Jurkat, Clone E6-1 (cell line): ENCODE results near the gene ATP6V0E1. TPM values are rescaled to one million over a fixed set of nuclear protein-coding genes. Genes with fewer than 3 reads are reported as not detected.

ENCODE experiments used
- DNase-seq: peaks from one replicate; pipeline ENCODE4 v3.0.0-alpha.2; 2011; ENCODE audit warnings: low read depth, low spot score
- H3K4me3 ChIP-seq: 2 replicates; pipeline ENCODE4 v1.5.1; 2011; ENCODE audit warnings: mild to moderate bottlenecking, low read length, control low read depth, moderate library complexity
- polyA plus RNA-seq: library from polyadenylated mRNA; unstranded; fragments of >200 nt; gene quantifications from one replicate; pipeline ENCODE4 v1.2.1, GENCODE V29; 2012; ENCODE audit warnings: missing spikeins; ENCODE audit not compliant: insufficient read length, insufficient read depth

The ATP6V0E1 gene
- 160 TPM for polyA plus RNA-seq

- H3K4me3 ChIP-seq, result peak within 1 kb of the TSS; percentile 95
These were observed at the start of gene ATP6V0E1 for GRCh38 chr5:172983542-172984243. Gene ATP6V0E1 (plus strand): TSS chr5:172983771. CDS start chr5:172983861, 90 bp downstream.

DNA sequence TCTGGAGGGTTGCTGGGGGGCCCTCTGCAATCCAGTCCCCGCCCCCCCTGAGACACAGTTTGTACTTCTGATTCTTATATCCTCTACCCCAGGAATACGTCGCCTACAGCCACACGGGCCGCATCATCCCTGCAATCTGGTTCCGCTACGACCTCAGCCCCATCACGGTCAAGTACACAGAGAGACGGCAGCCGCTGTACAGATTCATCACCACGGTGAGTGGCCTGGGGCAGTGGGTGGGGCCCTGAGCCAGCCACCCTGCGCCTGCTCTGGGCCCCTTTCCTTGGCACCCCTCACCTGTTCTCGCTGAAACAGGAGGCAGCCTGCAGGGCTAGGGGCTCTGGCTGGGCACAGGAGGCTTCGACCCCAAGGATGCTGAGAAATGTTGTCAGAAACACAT lies 48.5 kb upstream of the ATP6V0E1 start:
- DNase-seq, result no peak
- H3K4me3 ChIP-seq, result no peak overlapping the region

More at GRCh38 chr5:172983542-172984243, at the start of gene ATP6V0E1:
- peak; percentile 80 for DNase-seq

DNA sequence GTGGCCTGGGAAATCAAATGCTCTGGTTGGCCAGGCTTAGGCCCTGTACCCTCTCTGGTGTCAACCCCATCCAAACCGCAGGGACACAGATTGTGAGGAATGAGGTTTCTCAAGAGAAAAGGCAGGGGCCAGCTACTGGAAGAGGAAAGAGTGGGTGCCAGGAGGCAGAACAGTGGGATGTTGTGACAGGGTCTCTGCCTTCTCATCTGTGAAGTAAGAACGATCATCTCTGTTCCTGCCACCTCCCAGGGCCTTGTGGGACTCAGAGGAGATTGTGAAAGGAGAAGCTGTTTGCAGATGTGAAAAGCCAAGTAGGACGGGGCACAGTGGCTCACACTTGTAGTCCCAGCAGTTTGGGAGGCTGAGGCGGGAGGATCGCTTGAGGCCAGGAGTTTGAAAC lies 47.2 kb upstream of the ATP6V0E1 start:
- no peak for DNase-seq
- H3K4me3 ChIP-seq, result no peak overlapping the region

DNA sequence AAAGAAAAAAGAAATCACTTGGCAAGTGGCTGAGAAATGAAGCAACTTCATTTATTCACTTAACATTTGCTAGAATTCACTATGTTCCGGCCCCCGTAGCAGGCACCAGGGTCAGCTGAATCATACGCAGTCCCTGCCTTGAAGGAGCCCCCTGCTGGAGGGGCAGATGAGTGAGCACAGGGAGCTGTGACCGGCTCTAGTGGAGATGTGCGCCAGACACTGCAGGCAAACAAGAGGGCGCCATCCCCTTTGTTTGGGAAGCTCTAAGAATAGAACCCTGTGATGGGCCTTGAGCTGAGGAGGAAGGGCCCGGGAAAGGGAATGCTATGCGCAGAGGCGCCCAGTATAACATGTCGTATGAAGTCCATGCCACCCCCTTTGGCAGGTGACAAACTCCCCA lies 44.5 kb upstream of the ATP6V0E1 start:
- no peak overlapping the region for H3K4me3 ChIP-seq
- DNase-seq, result no peak

- DNase-seq, result no peak
- no peak overlapping the region for H3K4me3 ChIP-seq
These were observed 43.8 kb upstream of the ATP6V0E1 start for GRCh38 chr5:172939611-172940267.

GRCh38 chr5:172940268-172941066 lies 43.1 kb upstream of the ATP6V0E1 start:
- no peak for DNase-seq
- H3K4me3 ChIP-seq, result no peak overlapping the region

- no peak overlapping the region for H3K4me3 ChIP-seq
- DNase-seq, result no peak
These were observed 42.5 kb upstream of the ATP6V0E1 start for GRCh38 chr5:172941067-172941516.

DNA sequence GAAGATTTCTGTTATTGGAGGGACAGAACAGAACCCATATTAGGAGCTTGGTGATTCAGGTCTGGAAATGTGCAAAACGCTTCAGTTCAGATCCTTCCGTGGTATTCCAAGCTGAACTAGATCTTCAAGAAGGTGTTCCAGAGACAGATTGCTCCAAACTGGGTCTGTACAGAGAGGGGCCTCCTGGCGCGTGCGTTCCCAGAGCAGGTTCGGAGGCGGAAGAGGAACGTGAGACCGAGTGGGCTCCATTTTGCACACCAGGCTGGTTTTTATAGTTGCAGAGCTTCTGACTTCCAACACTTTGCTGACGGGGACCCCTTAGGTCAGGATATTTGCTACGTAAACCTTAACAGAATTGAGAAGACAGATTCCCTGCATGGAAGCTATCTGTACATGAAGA lies 41.0 kb upstream of the ATP6V0E1 start:
- H3K4me3 ChIP-seq, result no peak overlapping the region
- DNase-seq, result no peak

DNA sequence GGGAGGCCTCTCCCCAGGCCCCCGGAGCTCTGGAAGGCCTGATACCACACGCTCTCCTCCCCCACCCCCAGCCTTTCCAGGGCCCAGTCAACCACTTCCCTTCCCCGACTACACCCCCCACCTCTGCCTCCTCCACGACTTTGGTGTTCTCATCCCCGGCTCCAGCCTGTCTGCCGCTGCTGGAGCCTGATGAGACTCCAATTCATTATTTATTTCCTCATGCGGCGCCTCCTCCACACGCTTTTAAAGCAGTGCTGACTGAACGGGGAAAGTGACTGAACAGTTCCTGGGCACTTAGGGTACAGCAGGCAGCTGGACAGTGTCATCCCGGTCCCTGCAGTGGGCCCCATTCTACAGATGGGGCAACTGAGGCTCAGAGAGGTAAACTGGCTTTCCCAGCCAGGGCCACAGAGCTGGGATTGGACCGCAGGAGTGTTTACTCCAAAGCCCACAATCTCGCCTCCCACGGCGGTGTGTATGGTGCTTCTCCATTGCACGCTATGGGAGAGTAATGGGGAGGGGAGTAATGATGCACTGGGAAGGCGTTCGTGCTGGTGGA lies 40.2 kb upstream of the ATP6V0E1 start:
- no peak for DNase-seq
- H3K4me3 ChIP-seq, result no peak overlapping the region

GRCh38 chr5:172943906-172944305 lies 39.7 kb upstream of the ATP6V0E1 start:
- no peak for DNase-seq
- no peak overlapping the region for H3K4me3 ChIP-seq

DNA sequence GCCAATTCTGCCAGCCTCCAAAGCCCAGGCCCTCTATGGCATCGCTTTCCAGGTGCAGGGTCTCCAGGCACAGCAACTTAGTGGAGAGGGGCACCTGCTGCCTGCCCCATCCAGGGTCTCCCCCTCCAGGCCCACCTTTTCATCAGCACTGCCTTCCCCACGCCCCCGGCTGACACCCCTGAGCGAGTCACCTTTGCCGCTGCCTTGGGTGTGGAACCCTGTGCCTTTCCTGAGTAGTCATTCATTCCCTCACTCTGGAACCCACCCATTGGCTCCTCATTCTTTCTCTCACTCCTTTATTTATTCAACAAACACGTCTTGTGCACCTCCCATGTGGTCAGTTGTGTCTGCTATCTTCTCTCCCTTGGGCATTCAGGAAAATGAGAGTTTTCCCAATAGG lies 38.8 kb upstream of the ATP6V0E1 start:
- H3K4me3 ChIP-seq, result no peak overlapping the region
- no peak for DNase-seq

DNA sequence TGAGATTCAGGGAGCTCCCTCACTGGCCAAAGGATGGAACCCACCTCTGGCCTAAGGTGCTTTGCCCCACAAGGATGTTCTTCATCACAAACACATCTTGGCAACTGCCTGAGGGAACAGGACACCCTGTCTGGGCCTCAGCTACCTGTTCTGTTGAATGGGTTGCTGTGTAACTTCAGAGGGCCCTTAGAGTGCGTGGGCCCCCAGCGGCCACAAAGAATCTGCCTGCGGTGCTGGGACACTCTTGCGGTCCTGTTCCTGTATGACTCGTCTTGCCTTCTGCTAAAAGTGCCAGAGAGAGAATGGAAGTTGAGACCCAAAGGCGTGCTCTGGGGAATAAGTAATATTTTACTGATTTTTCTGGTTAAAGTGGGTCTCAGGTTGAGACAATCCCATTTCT lies 38.4 kb upstream of the ATP6V0E1 start:
- DNase-seq, result no peak
- no peak overlapping the region for H3K4me3 ChIP-seq

DNA sequence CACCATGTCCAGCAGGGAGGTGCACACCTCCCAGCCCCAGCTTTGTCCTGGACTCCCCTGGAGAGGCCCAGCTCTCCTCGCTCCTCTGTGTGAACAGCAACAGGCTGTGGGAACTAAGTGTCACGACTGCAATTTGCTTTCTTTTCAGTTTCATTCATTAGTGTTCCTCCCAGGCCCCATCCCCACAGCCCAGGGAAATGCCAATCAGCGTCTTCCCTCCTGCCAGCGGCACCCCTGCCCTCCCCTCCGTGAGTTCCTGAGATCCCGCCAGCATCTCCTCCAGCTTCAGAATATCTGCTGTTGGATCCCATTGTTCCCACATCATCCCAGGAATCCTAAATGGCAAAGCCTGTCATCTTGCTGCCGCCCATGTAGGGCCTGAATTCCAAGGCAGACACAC lies 37.4 kb upstream of the ATP6V0E1 start:
- DNase-seq, result no peak
- H3K4me3 ChIP-seq, result no peak overlapping the region

DNA sequence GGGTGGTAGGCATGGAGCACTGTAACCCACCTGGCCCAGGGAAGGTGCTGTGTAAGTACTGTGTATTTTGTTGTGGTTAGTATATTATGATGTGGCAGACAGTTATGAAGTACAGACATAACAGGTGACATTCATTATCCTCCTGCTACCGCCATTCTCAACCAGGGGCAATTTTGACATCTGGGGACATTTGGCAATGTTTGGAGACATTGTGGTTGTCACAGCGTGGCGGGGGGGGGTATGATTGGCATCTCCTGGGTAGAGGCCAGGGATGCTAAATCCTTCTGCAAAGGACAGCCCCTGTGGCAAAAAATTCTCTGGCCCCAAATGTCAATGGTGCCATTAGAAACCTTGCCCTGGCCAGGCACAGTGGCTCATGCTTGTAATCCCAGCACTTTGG lies 34.1 kb upstream of the ATP6V0E1 start:
- H3K4me3 ChIP-seq, result no peak overlapping the region
- peak; percentile 43 for DNase-seq

DNA sequence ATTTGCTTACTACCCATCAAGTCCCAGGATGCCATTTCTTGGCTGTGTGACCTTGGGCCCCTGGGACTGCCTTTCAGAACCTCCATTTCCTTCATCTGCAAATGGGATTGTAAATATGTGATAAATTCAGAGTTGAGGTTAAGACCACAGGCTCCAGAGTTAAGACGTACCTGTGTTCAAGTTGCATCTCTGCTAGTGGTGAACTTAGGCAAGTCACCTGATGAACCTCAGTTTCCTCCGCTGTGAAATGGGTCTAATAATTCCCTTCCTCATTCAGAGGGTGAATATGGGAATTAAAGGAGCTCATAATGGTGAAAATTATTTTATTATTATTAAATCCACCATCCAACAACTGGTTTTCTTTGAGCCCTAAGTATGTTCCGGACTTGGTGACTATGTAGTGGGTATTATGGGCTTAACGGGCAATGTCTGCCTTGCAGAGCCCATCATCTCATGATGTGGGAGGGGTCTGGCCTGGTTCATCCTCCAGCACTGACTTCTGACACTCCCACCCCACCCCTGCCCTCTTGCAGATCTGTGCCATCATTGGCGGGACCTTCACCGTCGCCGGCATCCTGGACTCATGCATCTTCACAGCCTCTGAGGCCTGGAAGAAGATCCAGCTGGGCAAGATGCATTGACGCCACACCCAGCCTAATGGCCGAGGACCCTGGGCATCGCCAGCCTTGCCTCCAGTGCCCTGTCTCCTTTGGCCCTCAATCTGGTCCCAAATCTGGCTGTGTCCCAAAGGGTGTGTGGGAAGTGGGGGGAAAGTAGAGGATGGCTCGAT lies 33.2 kb upstream of the ATP6V0E1 start:
- no peak overlapping the region for H3K4me3 ChIP-seq
- DNase-seq, result no peak

GRCh38 chr5:172951371-172952033 lies 32.1 kb upstream of the ATP6V0E1 start:
- no peak overlapping the region for H3K4me3 ChIP-seq
- no peak for DNase-seq

DNA sequence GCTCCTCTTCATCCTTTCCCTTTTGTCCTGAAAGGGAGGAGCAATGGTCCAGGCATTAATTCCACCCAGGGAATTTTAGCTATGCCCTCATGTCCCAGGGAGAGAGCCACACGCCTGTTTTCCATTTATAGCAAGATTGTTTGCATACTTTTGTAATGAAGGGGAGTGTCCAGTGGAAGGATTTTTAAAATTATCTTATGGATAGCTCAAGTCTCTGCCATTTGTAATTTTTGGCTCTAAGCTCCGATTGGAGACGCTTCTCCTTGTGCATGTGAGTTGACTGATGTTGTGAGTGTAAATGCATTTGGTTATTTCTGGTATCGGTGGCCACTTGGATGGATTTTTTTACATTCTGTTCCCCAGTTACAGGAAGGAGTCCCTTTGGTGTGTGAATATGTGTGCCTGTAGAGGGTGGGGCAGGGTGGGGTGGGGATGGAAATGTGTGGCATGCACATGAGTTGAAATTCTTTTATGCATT lies 31.5 kb upstream of the ATP6V0E1 start:
- no peak overlapping the region for H3K4me3 ChIP-seq
- DNase-seq, result no peak
